B cell (primary cell): Measurements from ENCODE around the gene TTLL10. TPM values are rescaled to one million over a fixed set of nuclear protein-coding genes. Genes with fewer than 3 reads are reported as not detected.

Experiments
- ATAC-seq: fragments of 200-7000 bp; cut with Tn5 transposase; one replicate; pipeline ENCODE4 v1.10.0; 2021; ENCODE audit warnings: low read depth, mild to moderate bottlenecking, moderate number of reproducible peaks, moderate library complexity
- CTCF ChIA-PET: fragments of 350-600 bp; sonication (Branson Sonifier 250); formaldehyde crosslinking; loops from one replicate; lab custom pipeline; 2021; ENCODE audit warnings: antibody characterized with exemption, inconsistent platforms; lab: Charles Lee
- POLR2A ChIA-PET: fragments of 350-600 bp; sonication (Branson Sonifier 250); formaldehyde crosslinking; loops from one replicate; lab custom pipeline; 2021; ENCODE audit warnings: antibody characterized with exemption; lab: Charles Lee
- DNase-seq: peaks from one replicate; pipeline ENCODE4 v3.0.0; 2013
- H2AFZ ChIP-seq: 2 replicates; pipeline ENCODE4 v1.6.1; 2012; ENCODE audit warnings: mild to moderate bottlenecking, low read depth, low read length; ENCODE audit not compliant: insufficient read depth, poor library complexity, severe bottlenecking
- H3K27ac ChIP-seq, 2 donors: 1 replicate in 1 of 2; 2 replicates in 1 of 2; pipeline ENCODE4 v1.5.1; 2012 to 2013; ENCODE audit warnings: low read length in 2 of 2, mild to moderate bottlenecking in 2 of 2, moderate library complexity in 1 of 2
- H3K27me3 ChIP-seq, 4 experiments: fragments of 200-600 bp in 1 of 4; sonication (generic) in 1 of 4; replicated peaks in 1 of 4; 1 replicate in 2 of 4; 2 replicates in 2 of 4; pipeline versions ENCODE4 v1.6.1 to v1.7.0; 2013 to 2016; ENCODE audit warnings: low read length in 3 of 4, mild to moderate bottlenecking in 2 of 4, mixed read lengths in 1 of 4, moderate library complexity in 1 of 4; ENCODE audit not compliant: insufficient read depth in 4 of 4, control insufficient read depth in 3 of 4; ENCODE audit errors: control extremely low read depth in 1 of 4
- H3K36me3 ChIP-seq, 2 experiments: replicated peaks in 1 of 2; 1 replicate in 1 of 2; 2 replicates in 1 of 2; pipeline versions ENCODE4 v1.6.1 to v1.7.1; 2013; ENCODE audit warnings: low read length in 1 of 2; ENCODE audit not compliant: insufficient read depth in 2 of 2, control insufficient read depth in 1 of 2; ENCODE audit errors: control extremely low read depth in 1 of 2, extremely low read depth in 1 of 2
- H3K4me1 ChIP-seq, 2 donors: fragments of 200-600 bp in 1 of 2; sonication (generic) in 1 of 2; 1 replicate in 1 of 2; 2 replicates in 1 of 2; pipeline versions ENCODE4 v1.5.1 to v1.6.1; 2013 to 2017; ENCODE audit warnings: low read length in 2 of 2; ENCODE audit not compliant: control insufficient read depth in 2 of 2, insufficient read depth in 2 of 2
- H3K4me2 ChIP-seq: replicated peaks from 2 replicates; pipeline ENCODE3; 2012; ENCODE audit warnings: mild to moderate bottlenecking, low read depth, low read length; ENCODE audit not compliant: poor library complexity, severe bottlenecking
- H3K4me3 ChIP-seq, 5 experiments: fragments of 200-600 bp in 1 of 5; sonication (generic) in 1 of 5; 1 replicate in 3 of 5; 2 replicates in 2 of 5; pipeline versions ENCODE4 v1.5.1 to v1.7.0; 2011 to 2016; ENCODE audit warnings: low read length in 4 of 5, mild to moderate bottlenecking in 4 of 5, low read depth in 2 of 5, control low read depth in 1 of 5, moderate library complexity in 1 of 5; ENCODE audit not compliant: insufficient read depth in 1 of 5; ENCODE audit errors: control extremely low read depth in 1 of 5, extremely low read depth in 1 of 5
- H3K79me2 ChIP-seq: fragments of 200-600 bp; sonication (generic); one replicate; pipeline ENCODE4 v1.6.0; 2016; ENCODE audit warnings: low read length; ENCODE audit not compliant: control insufficient read depth, insufficient read depth
- H3K9ac ChIP-seq: fragments of 200-600 bp; sonication (generic); 2 replicates; pipeline ENCODE4 v1.6.1; 2017; ENCODE audit warnings: mild to moderate bottlenecking, low read length, moderate library complexity
- H3K9me3 ChIP-seq, 3 donors: one replicate each; pipeline versions ENCODE4 v1.6.1 to v1.7.1; 2013; ENCODE audit warnings: low read length in 2 of 3; ENCODE audit not compliant: control insufficient read depth in 2 of 3, insufficient read depth in 1 of 3; ENCODE audit errors: control extremely low read depth in 1 of 3
- H4K20me1 ChIP-seq: 2 replicates; pipeline ENCODE4 v1.6.0; 2012; ENCODE audit warnings: mild to moderate bottlenecking, low read length; ENCODE audit not compliant: insufficient read depth, control insufficient read depth, poor library complexity, severe bottlenecking
- H3K27ac Mint-ChIP-seq: one replicate; pipeline ENCODE4 v1.8.0; 2021; ENCODE audit warnings: mixed read lengths
- H3K27me3 Mint-ChIP-seq: one replicate; pipeline ENCODE4 v1.8.0; 2021; ENCODE audit warnings: mixed read lengths
- H3K4me1 Mint-ChIP-seq: one replicate; pipeline ENCODE4 v1.8.0; 2021; ENCODE audit warnings: mixed read lengths
- H3K4me3 Mint-ChIP-seq: one replicate; pipeline ENCODE4 v1.8.0; 2021; ENCODE audit warnings: mixed read lengths
- H3K9me3 Mint-ChIP-seq: one replicate; pipeline ENCODE4 v1.8.0; 2022; ENCODE audit warnings: mixed read lengths; ENCODE audit not compliant: insufficient read depth
- CTCF ChIP-seq: fragments of 200-600 bp; IDR thresholded peaks from one replicate; pipeline ENCODE4 v1.8.0; 2022; ENCODE audit warnings: antibody characterized with exemption, mild to moderate bottlenecking
- EZH2 ChIP-seq: IDR thresholded peaks from 2 replicates; pipeline ENCODE4 v1.6.1; 2012; ENCODE audit warnings: borderline replicate concordance, low read depth, mild to moderate bottlenecking, moderate library complexity, low read length; ENCODE audit not compliant: insufficient read depth, poor library complexity, severe bottlenecking
- WGBS: methylation state at CpG from one replicate; pipeline ENCODE4 v1.1.5; 2013; ENCODE audit warnings: missing lambda C conversion rate; ENCODE audit not compliant: insufficient coverage; 5-methylcytosine and 5-hydroxymethylcytosine counted together
- intact Hi-C: fragments of 100-400 bp; cut with micrococcal nuclease; formaldehyde crosslinking; loops from one replicate; pipeline ENCODE4 v1.10.0; 2022
- polyA plus RNA-seq: library from polyadenylated mRNA; depleted of rRNA; stranded (reverse); fragments of >200 nt; gene quantifications from 2 replicates; pipeline ENCODE4 v1.2.3, GENCODE V29; 2012
- total RNA-seq, 2 donors: library from RNA; stranded (reverse); fragments of 120-200 nt in 1 of 2; gene quantifications; 1 replicate in 1 of 2; 2 replicates in 1 of 2; pipeline versions ENCODE4 v1.2.3 to v1.2.4, GENCODE V29; 2013 to 2022

Gene TTLL10
- total and polyA plus RNA-seq, 2 donors (not counting 1 experiment from before 2014, with no cell fraction given), result 0.37 to 0.45 TPM

DNA sequence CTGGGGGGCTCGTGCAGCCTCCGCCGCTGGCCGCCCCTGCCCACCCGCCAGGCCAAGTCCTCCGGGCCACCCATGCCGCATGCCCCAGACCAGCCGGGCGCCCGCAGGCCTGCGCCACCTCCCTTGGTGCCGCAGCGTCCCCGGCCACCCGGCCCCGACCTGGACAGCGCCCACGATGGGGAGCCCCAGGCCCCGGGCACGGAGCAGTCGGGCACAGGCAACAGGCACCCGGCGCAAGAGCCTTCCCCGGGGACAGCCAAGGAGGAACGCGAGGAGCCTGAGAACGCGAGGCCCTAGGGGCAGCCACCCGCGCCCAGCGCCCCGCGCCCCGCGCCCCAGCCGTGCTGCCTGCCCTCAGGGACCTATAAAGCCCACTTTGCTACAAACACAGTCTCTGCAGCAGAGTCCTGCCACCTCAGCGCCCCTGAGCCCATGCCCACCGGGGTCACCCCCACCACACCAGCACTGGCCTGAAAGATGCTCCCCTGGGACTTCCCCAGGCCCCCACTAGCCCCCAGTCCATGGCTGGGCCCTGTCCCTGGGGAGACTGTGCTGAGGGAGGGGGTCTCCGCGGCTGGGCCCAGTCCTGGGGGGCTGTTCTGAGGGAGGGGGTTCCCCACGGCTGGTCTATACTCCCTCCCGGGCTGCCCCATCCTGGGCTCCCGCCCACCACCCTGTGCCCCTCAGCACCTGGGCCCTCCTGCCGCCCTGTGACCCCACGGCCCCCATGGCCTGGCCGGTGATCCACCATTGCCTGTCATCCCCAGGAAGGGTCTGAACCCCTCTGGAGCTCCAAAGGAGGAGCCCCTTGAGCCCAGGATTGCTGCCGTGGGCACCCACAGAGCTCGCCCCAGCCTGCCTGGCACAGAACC, 24.1 kb downstream of the TTLL10 start:
- intact Hi-C loops, result no loop called here
- Mint-ChIP-seq H3K9me3 (peaks cover 8% of the 10 kb centered on the region), H3K4me3 (no peak overlapping the region), H3K4me1 (peaks cover 8% of the 10 kb centered on the region), H3K27ac (no peak overlapping the region), H3K27me3 (no peaks in the 10 kb centered on the region)
- Histone ChIP-seq H3K36me3 (no peaks in the 10 kb centered on the region), H3K9ac (no peak overlapping the region), H3K4me3 (no peak overlapping the region), H3K79me2 (no peaks in the 10 kb centered on the region), H3K27me3 (peaks cover 0 to 10% (median 5%) of the 10 kb centered on the region in 4 experiments), H4K20me1 (no peaks in the 10 kb centered on the region), H3K9me3 (peaks cover 1 to 20% (median 5%) of the 10 kb centered on the region in 3 donors), H3K4me1 (peaks cover 5 to 7% of the 10 kb centered on the region in 2 donors), H2AFZ (no peak overlapping the region), H3K4me2 (no peak overlapping the region), H3K27ac (no peak overlapping the region)
- DNase-seq (peak; percentile 24), ATAC-seq (no peak)
- CTCF ChIA-PET, result interaction anchor here (0.8 kb wide), 1 partner anchor 10 kb away, joined by 3 read pairs; no protein-coding TSS in a partner anchor
- 94% methylated on average over 44 of the region's 48 CpGs for WGBS
- POLR2A ChIA-PET, result no interaction called here
- TF ChIP-seq EZH2, result no peak
- no peak for TF ChIP-seq CTCF
